DOHH2 (cell line): Measurements from ENCODE around the gene SLC25A51.

Experiments
- H3F3A ChIP-seq: fragments of 200-600 bp; sonication (generic), shearing (Covaris generic); 2 replicates; pipeline ENCODE4 v1.6.0; 2016; ENCODE audit warnings: antibody characterized with exemption, mild to moderate bottlenecking; ENCODE audit not compliant: control insufficient read depth, insufficient read depth
- H3K27ac ChIP-seq: fragments of 200-600 bp; sonication (generic); 2 replicates; pipeline ENCODE4 v1.5.1; 2014; ENCODE audit warnings: low read depth, mild to moderate bottlenecking, low read length, moderate library complexity
- H3K27me3 ChIP-seq: fragments of 200-600 bp; sonication (generic); 2 replicates; pipeline ENCODE4 v1.6.1; 2014; ENCODE audit warnings: mild to moderate bottlenecking, low read length, mixed read lengths; ENCODE audit not compliant: control insufficient read depth
- H3K36me3 ChIP-seq: fragments of 200-600 bp; sonication (generic); 2 replicates; pipeline ENCODE4 v1.6.1; 2014; ENCODE audit warnings: mild to moderate bottlenecking, low read length, moderate library complexity, mixed read lengths; ENCODE audit not compliant: control insufficient read depth
- H3K4me1 ChIP-seq: fragments of 200-600 bp; sonication (generic); 2 replicates; pipeline ENCODE4 v1.6.1; 2014; ENCODE audit warnings: mild to moderate bottlenecking, low read length, mixed read lengths; ENCODE audit not compliant: control insufficient read depth
- H3K4me2 ChIP-seq: fragments of 200-600 bp; sonication (generic); 2 replicates; pipeline ENCODE4 v1.6.0; 2014; ENCODE audit warnings: mild to moderate bottlenecking, low read length, moderate library complexity
- H3K4me3 ChIP-seq: fragments of 200-600 bp; sonication (generic); 2 replicates; pipeline ENCODE4 v1.5.1; 2014; ENCODE audit warnings: mild to moderate bottlenecking, low read length, mixed read lengths
- H3K79me2 ChIP-seq: fragments of 200-600 bp; sonication (generic); 2 replicates; pipeline ENCODE4 v1.6.1; 2014; ENCODE audit warnings: mild to moderate bottlenecking, low read length, mixed read lengths; ENCODE audit not compliant: control insufficient read depth
- H3K9me2 ChIP-seq: fragments of 200-600 bp; sonication (generic); replicated peaks from 2 replicates; pipeline ENCODE4 v1.6.1; 2014; ENCODE audit warnings: mild to moderate bottlenecking, low read length, mixed read lengths; ENCODE audit not compliant: control insufficient read depth
- H3K9me3 ChIP-seq: fragments of 200-600 bp; sonication (generic); 2 replicates; pipeline ENCODE4 v1.6.1; 2014; ENCODE audit warnings: antibody characterized with exemption, low read length, mixed read lengths; ENCODE audit not compliant: control insufficient read depth, insufficient read depth
- H4K20me1 ChIP-seq: fragments of 200-600 bp; sonication (generic); 2 replicates; pipeline ENCODE4 v1.6.0; 2014; ENCODE audit warnings: low read depth, mild to moderate bottlenecking, antibody characterized with exemption, low read length, moderate library complexity; ENCODE audit not compliant: control insufficient read depth, insufficient read depth
- CTCF ChIP-seq: fragments of 200-600 bp; sonication (generic); IDR thresholded peaks from one replicate; pipeline ENCODE4 v1.5.1; 2014; ENCODE audit warnings: antibody characterized with exemption, mild to moderate bottlenecking, low read depth, low read length; ENCODE audit not compliant: poor library complexity, severe bottlenecking
- EZH2phosphoT487 ChIP-seq: fragments of 200-600 bp; sonication (generic); IDR thresholded peaks from 2 replicates; pipeline ENCODE4 v1.6.1; 2017; ENCODE audit warnings: borderline replicate concordance, mild to moderate bottlenecking, antibody characterized with exemption, low read length, moderate library complexity, mixed read lengths

Gene SLC25A51

GRCh38 chr9:37941253-37941652 lies 37.3 kb upstream of the SLC25A51 start:
- Histone ChIP-seq H3F3A (no peaks in the 10 kb centered on the region), H3K27ac (no peak overlapping the region), H3K4me1 (no peaks in the 10 kb centered on the region), H3K27me3 (peaks cover 3% of the 10 kb centered on the region; the same call in 1 of the 2 replicates), H3K4me3 (no peak overlapping the region), H3K36me3 (no peaks in the 10 kb centered on the region), H3K9me3 (no peaks in the 10 kb centered on the region), H3K79me2 (no peaks in the 10 kb centered on the region), H3K9me2 (no peaks in the 10 kb centered on the region), H4K20me1 (no peaks in the 10 kb centered on the region), H3K4me2 (no peak overlapping the region)
- TF ChIP-seq CTCF (peak; percentile 21), EZH2phosphoT487 (no peak)

GRCh38 chr9:37939575-37940095 lies 35.7 kb upstream of the SLC25A51 start:
- Histone ChIP-seq H3K4me3 (no peak overlapping the region), H3K4me1 (no peaks in the 10 kb centered on the region), H3K4me2 (no peak overlapping the region), H3K9me2 (no peaks in the 10 kb centered on the region), H3F3A (no peaks in the 10 kb centered on the region), H3K27me3 (peaks cover 3% of the 10 kb centered on the region; the same call in 1 of the 2 replicates), H3K79me2 (no peaks in the 10 kb centered on the region), H3K27ac (no peak overlapping the region), H4K20me1 (no peaks in the 10 kb centered on the region), H3K36me3 (no peaks in the 10 kb centered on the region), H3K9me3 (no peaks in the 10 kb centered on the region)
- TF ChIP-seq EZH2phosphoT487 (no peak), CTCF (no peak)

DNA sequence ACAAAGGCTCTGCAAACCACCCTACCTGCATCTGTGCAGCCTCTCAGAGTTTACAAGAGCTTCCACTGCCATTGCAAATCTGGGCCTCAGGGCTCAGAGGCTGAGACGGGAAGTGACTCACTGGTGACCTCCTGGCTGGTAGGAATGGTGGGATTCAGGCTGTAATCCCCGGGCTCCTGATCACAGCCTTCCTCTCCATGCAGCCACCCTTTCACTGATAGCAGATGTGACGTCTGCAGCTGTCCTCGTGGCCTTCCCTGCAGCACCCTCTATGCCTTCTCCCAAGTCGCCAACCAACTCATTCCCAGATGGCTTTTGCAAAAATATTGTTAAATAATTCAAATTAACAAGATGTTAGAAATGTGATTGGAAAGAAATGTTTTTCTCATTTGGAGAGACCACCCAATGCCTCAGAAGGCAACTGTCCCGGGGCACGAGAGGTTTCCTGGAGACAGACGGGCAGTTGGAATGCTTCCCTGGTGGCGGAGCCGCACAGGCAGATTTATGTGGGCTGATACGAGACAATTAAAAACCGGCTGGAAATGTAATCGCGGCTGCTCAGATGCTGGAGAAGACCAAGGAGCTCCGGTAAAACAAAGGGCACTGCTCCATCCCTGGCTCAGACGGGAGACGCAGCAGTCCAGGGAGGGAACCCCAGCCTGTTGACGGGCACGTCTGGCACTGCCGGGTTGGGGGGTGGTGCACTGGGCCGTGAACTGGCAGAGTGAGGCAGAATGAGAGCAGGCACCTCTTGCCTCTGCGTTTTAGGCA lies 34.4 kb upstream of the SLC25A51 start:
- no peaks in the 10 kb centered on the region for H4K20me1 ChIP-seq
- no peaks in the 10 kb centered on the region for H3F3A ChIP-seq
- no peaks in the 10 kb centered on the region for H3K36me3 ChIP-seq
- TF ChIP-seq EZH2phosphoT487 (no peak), CTCF (no peak)
- no peaks in the 10 kb centered on the region for H3K79me2 ChIP-seq
- H3K4me2 ChIP-seq: no peak overlapping the region
- peaks cover 3% of the 10 kb centered on the region; the same call in 1 of the 2 replicates for H3K27me3 ChIP-seq
- H3K4me3 ChIP-seq: no peak overlapping the region
- H3K9me2 ChIP-seq: no peaks in the 10 kb centered on the region
- H3K27ac ChIP-seq: no peak overlapping the region
- no peaks in the 10 kb centered on the region for H3K4me1 ChIP-seq
- no peaks in the 10 kb centered on the region for H3K9me3 ChIP-seq
